Measurements from ENCODE around the gene ANTXR2. TPM values are rescaled to one million over a fixed set of nuclear protein-coding genes. Genes with fewer than 3 reads are reported as not detected.

The ANTXR2 gene
- total RNA-seq, 3 donors from 2014 or later, result 6.1 to 12.9 (median 8.1) TPM

- H3K4me3 Mint-ChIP-seq, result peak overlapping the region; percentile 93
- peaks cover 69% of the 10 kb centered on the region for H3K4me1 Mint-ChIP-seq (ENCODE audit: low read depth)
- no peak for DNase-seq
- no peaks in the 10 kb centered on the region for H3K27me3 Mint-ChIP-seq (ENCODE audit: low read depth)
- no peaks in the 10 kb centered on the region for H3K9me3 Mint-ChIP-seq
- ATAC-seq, result no peak
- H3K36me3 Mint-ChIP-seq (ENCODE audit: insufficient read depth), result peaks cover 29% of the 10 kb centered on the region
These were observed 3.8 kb downstream of the ANTXR2 start for GRCh38 chr4:80069108-80069836.

- ATAC-seq, result no peak
These were observed 7.4 kb downstream of the ANTXR2 start for GRCh38 chr4:80065601-80066000.

DNA sequence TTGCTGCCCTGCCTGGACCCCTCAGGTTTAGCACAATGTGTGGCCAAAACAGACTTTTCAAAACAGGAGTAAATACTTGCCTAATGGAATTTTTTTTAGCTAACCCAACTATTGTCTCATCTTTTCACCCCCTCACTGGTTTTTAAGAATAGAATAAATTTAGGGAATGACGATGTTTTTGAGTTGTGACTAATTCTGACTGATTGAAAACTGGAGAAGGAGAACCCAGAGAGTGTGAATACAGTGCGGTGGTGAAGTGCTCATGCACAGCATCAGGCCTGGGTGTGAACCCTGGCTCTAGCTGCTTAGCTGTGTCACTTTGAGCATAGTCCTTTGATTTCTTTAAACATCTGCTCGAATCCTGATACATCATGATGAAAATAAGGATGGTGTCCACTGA, 10.5 kb downstream of the ANTXR2 start:
- ATAC-seq, result peak; percentile 34 to 45
- Mint-ChIP-seq H3K27me3 (ENCODE audit: low read depth) (no peaks in the 10 kb centered on the region), H3K36me3 (ENCODE audit: insufficient read depth) (peaks cover 21% of the 10 kb centered on the region), H3K9me3 (no peaks in the 10 kb centered on the region), H3K4me3 (no peak overlapping the region), H3K4me1 (ENCODE audit: low read depth) (peaks cover 51% of the 10 kb centered on the region)
- no peak for DNase-seq

More at GRCh38 chr4:80065601-80066000, 7.4 kb downstream of the ANTXR2 start:
- Mint-ChIP-seq H3K27me3 (ENCODE audit: low read depth) (no peaks in the 10 kb centered on the region), H3K4me1 (ENCODE audit: low read depth) (peaks cover 50% of the 10 kb centered on the region), H3K4me3 (no peak overlapping the region), H3K9me3 (no peaks in the 10 kb centered on the region), H3K36me3 (ENCODE audit: insufficient read depth) (peaks cover 31% of the 10 kb centered on the region)
- DNase-seq, result no peak

- Mint-ChIP-seq H3K4me3 (no peak overlapping the region), H3K36me3 (ENCODE audit: insufficient read depth) (peaks cover 18% of the 10 kb centered on the region), H3K27me3 (ENCODE audit: low read depth) (no peaks in the 10 kb centered on the region), H3K4me1 (ENCODE audit: low read depth) (peaks cover 50% of the 10 kb centered on the region), H3K9me3 (no peaks in the 10 kb centered on the region)
- ATAC-seq, result no peak
- DNase-seq, result no peak
These were observed 12.2 kb downstream of the ANTXR2 start for GRCh38 chr4:80060804-80061203.

GRCh38 chr4:80058740-80059139, 14.3 kb downstream of the ANTXR2 start:
- DNase-seq (no peak), ATAC-seq (peak; percentile 93 to 94)
- H3K9me3 Mint-ChIP-seq, result no peaks in the 10 kb centered on the region
- no peaks in the 10 kb centered on the region for H3K27me3 Mint-ChIP-seq (ENCODE audit: low read depth)
- H3K36me3 Mint-ChIP-seq (ENCODE audit: insufficient read depth), result peaks cover 21% of the 10 kb centered on the region
- H3K4me3 Mint-ChIP-seq, result peak overlapping the region; percentile 59
- peaks cover 55% of the 10 kb centered on the region for H3K4me1 Mint-ChIP-seq (ENCODE audit: low read depth)

DNA sequence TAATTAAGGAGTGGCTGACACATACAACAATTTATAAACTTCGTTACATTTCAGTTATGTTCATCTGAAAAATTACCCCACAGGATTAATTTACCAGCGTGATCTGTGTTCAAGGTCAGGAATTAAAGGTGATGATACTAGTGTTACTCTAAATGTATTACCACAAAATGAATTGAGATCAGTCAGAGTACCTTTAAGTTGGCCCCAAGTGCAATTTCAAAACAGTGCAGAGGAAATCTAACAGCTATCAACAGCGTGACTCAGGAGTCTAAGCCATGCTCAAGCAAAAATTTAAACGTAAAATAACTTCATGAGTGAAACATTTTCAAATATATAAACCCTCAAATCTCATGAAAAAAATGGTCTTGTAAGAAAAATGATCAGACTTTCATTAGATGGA, 18.7 kb downstream of the ANTXR2 start:
- Mint-ChIP-seq H3K4me3 (no peak overlapping the region), H3K4me1 (ENCODE audit: low read depth) (peaks cover 43% of the 10 kb centered on the region), H3K9me3 (no peaks in the 10 kb centered on the region), H3K27me3 (ENCODE audit: low read depth) (no peaks in the 10 kb centered on the region), H3K36me3 (ENCODE audit: insufficient read depth) (peaks cover 42% of the 10 kb centered on the region)
- DNase-seq (no peak), ATAC-seq (no peak)

GRCh38 chr4:80053140-80053910, 19.7 kb downstream of the ANTXR2 start:
- H3K4me1 Mint-ChIP-seq (ENCODE audit: low read depth), result peaks cover 36% of the 10 kb centered on the region
- no peak overlapping the region for H3K4me3 Mint-ChIP-seq

GRCh38 chr4:80049813-80050534, 23.1 kb downstream of the ANTXR2 start:
- no peaks in the 10 kb centered on the region for H3K9me3 Mint-ChIP-seq
- H3K4me1 Mint-ChIP-seq (ENCODE audit: low read depth), result peaks cover 21% of the 10 kb centered on the region
- peaks cover 44% of the 10 kb centered on the region for H3K36me3 Mint-ChIP-seq (ENCODE audit: insufficient read depth)
- H3K4me3 Mint-ChIP-seq, result no peak overlapping the region
- no peak for ATAC-seq
- no peak for DNase-seq
- H3K27me3 Mint-ChIP-seq (ENCODE audit: low read depth), result no peaks in the 10 kb centered on the region

More at GRCh38 chr4:80053140-80053910, 19.7 kb downstream of the ANTXR2 start:
- Mint-ChIP-seq H3K9me3 (no peaks in the 10 kb centered on the region), H3K36me3 (ENCODE audit: insufficient read depth) (peaks cover 46% of the 10 kb centered on the region), H3K27me3 (ENCODE audit: low read depth) (no peaks in the 10 kb centered on the region)
- DNase-seq (no peak), ATAC-seq (no peak)

DNA sequence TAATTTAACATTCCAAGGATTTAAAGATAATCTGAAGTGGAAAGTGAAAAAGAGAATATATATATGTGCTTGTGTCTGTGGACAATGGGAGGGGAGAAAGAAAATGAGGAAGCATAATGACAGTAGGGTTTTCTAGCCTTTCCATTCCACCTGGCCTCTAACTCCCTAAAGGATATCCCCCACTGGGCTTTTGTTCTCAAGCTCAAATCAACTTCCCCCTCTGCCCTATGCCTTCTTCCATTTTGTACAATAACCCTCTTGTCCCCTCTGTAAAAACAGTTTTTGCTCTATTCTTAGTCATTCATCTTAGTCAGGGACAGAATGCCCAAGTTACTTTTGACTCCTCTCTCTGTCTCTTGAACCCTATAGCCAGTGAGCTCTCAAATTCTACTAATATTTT, 23.6 kb downstream of the ANTXR2 start:
- peaks cover 41% of the 10 kb centered on the region for H3K36me3 Mint-ChIP-seq (ENCODE audit: insufficient read depth)
- H3K9me3 Mint-ChIP-seq, result no peaks in the 10 kb centered on the region
- H3K4me3 Mint-ChIP-seq, result no peak overlapping the region
- peaks cover 19% of the 10 kb centered on the region for H3K4me1 Mint-ChIP-seq (ENCODE audit: low read depth)
- no peaks in the 10 kb centered on the region for H3K27me3 Mint-ChIP-seq (ENCODE audit: low read depth)
- ATAC-seq (no peak), DNase-seq (no peak)

DNA sequence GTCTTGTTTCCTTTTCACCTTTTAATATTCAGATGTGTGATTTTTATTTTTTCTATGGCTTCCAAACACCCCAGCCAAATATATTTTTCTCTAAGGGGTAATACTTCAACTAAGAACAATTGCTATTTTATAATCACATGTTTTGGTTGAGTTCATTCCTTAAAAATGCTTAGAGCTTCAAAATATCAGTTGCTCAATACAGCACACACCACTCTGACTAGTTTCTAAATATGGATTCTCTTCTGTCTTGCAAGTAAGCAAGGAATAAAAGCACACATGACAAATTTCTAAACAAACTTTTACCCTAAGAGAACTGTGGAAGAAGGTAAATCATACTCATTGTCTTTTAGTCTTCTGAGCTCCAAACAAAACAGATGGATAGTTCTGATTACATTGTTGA, 27.2 kb downstream of the ANTXR2 start:
- Mint-ChIP-seq H3K9me3 (no peaks in the 10 kb centered on the region), H3K4me3 (no peak overlapping the region), H3K27me3 (ENCODE audit: low read depth) (no peaks in the 10 kb centered on the region), H3K4me1 (ENCODE audit: low read depth) (peaks cover 15% of the 10 kb centered on the region), H3K36me3 (ENCODE audit: insufficient read depth) (peaks cover 33% of the 10 kb centered on the region)
- ATAC-seq (no peak), DNase-seq (no peak)

GRCh38 chr4:80043541-80043940, 29.5 kb downstream of the ANTXR2 start:
- peaks cover 15% of the 10 kb centered on the region for H3K4me1 Mint-ChIP-seq (ENCODE audit: low read depth)
- peaks cover 25% of the 10 kb centered on the region for H3K36me3 Mint-ChIP-seq (ENCODE audit: insufficient read depth)
- no peaks in the 10 kb centered on the region for H3K27me3 Mint-ChIP-seq (ENCODE audit: low read depth)
- H3K9me3 Mint-ChIP-seq, result no peaks in the 10 kb centered on the region
- no peak overlapping the region for H3K4me3 Mint-ChIP-seq
- ATAC-seq, result no peak
- no peak for DNase-seq

GRCh38 chr4:80042821-80043220, 30.2 kb downstream of the ANTXR2 start:
- Mint-ChIP-seq H3K36me3 (ENCODE audit: insufficient read depth) (peaks cover 25% of the 10 kb centered on the region), H3K4me1 (ENCODE audit: low read depth) (peaks cover 15% of the 10 kb centered on the region), H3K27me3 (ENCODE audit: low read depth) (no peaks in the 10 kb centered on the region), H3K9me3 (no peaks in the 10 kb centered on the region), H3K4me3 (no peak overlapping the region)
- ATAC-seq, result no peak
- no peak for DNase-seq

DNA sequence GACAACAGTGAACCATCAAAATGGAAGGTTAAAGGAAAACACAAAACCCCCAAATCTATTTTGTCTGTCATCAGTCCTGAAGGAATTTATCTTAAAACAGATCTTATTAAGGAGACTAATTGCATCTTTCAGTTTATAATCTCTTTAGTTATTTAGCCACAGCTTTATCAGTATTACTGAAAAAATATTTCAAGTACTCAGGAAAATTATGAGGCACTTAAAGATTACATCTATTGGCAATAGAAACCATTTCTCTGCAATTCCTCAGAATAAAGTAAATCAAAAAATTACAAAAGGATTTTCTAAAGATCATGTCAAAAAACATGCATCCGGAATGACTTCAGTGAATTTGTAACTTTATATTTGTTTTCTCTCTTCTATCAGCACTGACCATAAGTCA, 35.2 kb downstream of the ANTXR2 start:
- no peak for DNase-seq
- no peak for ATAC-seq
- H3K9me3 Mint-ChIP-seq, result no peaks in the 10 kb centered on the region
- H3K36me3 Mint-ChIP-seq (ENCODE audit: insufficient read depth), result peaks cover 22% of the 10 kb centered on the region
- no peak overlapping the region for H3K4me3 Mint-ChIP-seq
- H3K27me3 Mint-ChIP-seq (ENCODE audit: low read depth), result no peaks in the 10 kb centered on the region
- peaks cover 33% of the 10 kb centered on the region for H3K4me1 Mint-ChIP-seq (ENCODE audit: low read depth)

DNA sequence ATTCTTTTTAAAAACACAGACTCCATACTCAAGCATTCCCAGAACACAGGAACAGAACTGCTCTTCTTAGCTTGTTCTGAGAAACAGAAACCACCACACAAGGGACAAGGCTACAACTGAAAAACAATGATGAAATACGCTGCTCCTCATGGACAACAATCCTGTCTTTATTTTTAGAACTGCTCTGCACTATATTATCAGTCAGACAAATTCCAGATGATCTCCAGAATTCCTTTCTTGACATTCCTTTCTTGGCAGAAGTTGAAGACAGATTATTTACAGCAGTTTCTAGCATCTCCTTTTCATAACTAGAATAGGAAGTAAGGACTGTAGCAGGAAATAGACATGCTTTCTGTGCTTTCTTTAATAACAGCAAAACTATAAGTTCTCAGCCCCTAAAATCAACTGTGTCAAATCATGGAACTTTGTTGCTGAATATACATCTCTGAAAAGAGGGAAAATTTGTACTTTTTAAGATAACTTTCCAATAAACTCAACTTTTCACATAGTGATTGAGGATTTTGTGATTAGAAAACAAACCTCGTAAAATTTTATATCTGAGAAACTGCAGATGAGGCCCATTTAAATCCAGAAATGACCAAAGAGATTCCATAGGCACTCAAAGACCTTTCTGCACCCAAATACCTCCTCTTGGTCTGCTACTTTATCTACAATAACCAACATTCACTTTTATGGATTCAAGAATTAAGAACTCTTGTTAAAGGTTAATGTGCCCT, 35.9 kb downstream of the ANTXR2 start:
- Mint-ChIP-seq H3K27me3 (ENCODE audit: low read depth) (no peaks in the 10 kb centered on the region), H3K4me1 (ENCODE audit: low read depth) (peaks cover 30% of the 10 kb centered on the region), H3K4me3 (peak overlapping the region; percentile 69), H3K36me3 (ENCODE audit: insufficient read depth) (peaks cover 25% of the 10 kb centered on the region), H3K9me3 (no peaks in the 10 kb centered on the region)
- no peak for DNase-seq
- ATAC-seq, result no peak
